Measurements from ENCODE around the gene HSF4. TPM values are rescaled to one million over a fixed set of nuclear protein-coding genes. Genes with fewer than 3 reads are reported as not detected.

Gene HSF4
- total RNA-seq, 1 donor from 2014 or later, result 64.9 TPM

DNA sequence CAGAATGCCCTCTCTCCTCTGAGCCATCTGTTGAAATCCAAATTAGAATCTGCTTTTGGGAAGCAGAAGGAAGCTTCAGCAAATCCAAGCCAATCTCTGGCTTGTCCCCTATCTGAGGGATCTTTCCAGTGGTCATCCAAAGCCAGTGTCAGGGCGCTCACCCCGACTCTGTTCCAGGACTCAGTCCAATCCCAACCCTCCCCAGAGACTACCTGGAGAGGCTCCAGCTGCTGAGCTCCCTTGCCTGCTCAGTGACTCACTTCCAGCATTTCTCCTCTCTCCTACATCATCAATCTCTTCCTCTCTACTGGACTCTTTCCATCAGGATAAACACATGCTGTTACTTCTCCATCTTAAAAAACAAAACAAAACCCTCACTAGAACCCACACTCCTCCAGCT lies 16.8 kb downstream of the HSF4 start:
- H3K9me3 ChIP-seq, result no peaks in the 10 kb centered on the region
- H3K27me3 ChIP-seq, result no peaks in the 10 kb centered on the region
- H3K27ac ChIP-seq, result peak overlapping the region; percentile 22 to 27
- H3K4me3 ChIP-seq, result no peak overlapping the region
- intact Hi-C loops (cut with DNase I), result no loop called here
- no peaks in the 10 kb centered on the region for H3K36me3 ChIP-seq
- DNase-seq (ENCODE audit: low spot score in 2 of 2), result no peak
- TF ChIP-seq, protein P1, sequence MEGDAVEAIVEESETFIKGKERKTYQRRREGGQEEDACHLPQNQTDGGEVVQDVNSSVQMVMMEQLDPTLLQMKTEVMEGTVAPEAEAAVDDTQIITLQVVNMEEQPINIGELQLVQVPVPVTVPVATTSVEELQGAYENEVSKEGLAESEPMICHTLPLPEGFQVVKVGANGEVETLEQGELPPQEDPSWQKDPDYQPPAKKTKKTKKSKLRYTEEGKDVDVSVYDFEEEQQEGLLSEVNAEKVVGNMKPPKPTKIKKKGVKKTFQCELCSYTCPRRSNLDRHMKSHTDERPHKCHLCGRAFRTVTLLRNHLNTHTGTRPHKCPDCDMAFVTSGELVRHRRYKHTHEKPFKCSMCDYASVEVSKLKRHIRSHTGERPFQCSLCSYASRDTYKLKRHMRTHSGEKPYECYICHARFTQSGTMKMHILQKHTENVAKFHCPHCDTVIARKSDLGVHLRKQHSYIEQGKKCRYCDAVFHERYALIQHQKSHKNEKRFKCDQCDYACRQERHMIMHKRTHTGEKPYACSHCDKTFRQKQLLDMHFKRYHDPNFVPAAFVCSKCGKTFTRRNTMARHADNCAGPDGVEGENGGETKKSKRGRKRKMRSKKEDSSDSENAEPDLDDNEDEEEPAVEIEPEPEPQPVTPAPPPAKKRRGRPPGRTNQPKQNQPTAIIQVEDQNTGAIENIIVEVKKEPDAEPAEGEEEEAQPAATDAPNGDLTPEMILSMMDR (IDR thresholded peaks at IDR 0.05), result no peak
- peaks cover 21 to 33% of the 10 kb centered on the region in 2 donors for H3K4me1 ChIP-seq

DNA sequence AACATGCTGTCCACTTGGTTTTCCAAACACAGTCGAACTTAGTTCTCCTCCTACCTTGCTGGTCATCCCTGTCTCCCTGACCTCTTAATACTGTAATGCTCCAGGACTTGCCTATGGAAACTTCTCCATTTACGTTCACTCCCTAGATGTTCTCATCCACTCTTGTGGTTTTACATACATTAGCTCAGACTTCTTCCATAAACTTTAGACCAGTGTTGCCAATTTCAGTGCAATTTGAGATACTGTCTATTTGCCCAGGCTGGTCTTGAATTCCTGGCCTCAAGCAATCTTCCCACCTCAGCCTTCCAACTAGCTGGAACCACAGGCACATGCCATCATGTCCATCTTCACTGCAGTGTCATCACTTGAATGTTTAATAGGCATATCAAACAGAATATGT lies 17.7 kb downstream of the HSF4 start:
- no peak for DNase-seq (ENCODE audit: low spot score in 2 of 2)
- Histone ChIP-seq H3K9me3 (no peaks in the 10 kb centered on the region), H3K36me3 (no peaks in the 10 kb centered on the region), H3K27ac (no peak overlapping the region), H3K4me3 (no peak overlapping the region), H3K27me3 (no peaks in the 10 kb centered on the region), H3K4me1 (peaks cover 21 to 33% of the 10 kb centered on the region in 2 donors)
- intact Hi-C loops (cut with DNase I), result no loop called here
- TF ChIP-seq, protein P1 (IDR thresholded peaks at IDR 0.05), result no peak

DNA sequence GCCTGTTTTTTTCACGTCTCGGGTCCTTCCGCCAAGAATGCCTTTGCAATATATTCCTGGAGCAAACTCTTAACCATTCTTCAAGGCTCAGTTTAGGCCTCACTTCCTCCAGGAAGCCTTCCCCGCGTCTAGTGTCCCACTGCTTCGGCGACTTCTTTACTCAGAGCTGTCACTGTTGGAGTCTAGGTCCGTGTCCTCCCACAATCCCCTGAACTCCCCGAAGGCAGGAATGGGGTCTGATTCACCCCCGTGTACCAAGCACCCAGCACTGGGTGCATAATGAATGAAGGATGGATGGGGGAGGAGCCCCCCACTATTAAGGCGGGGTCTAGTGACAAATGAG lies 18.7 kb downstream of the HSF4 start:
- intact Hi-C loops (cut with DNase I), result loop anchor here (1.0 kb wide), 1 partner anchor 9 kb away; no protein-coding TSS in a partner anchor
- Histone ChIP-seq H3K9me3 (no peaks in the 10 kb centered on the region), H3K4me3 (peak overlapping the region; percentile 74 to 76), H3K4me1 (peaks cover 15 to 26% of the 10 kb centered on the region in 2 donors), H3K27me3 (no peaks in the 10 kb centered on the region), H3K27ac (peak overlapping the region; percentile 92 to 96), H3K36me3 (no peaks in the 10 kb centered on the region)
- DNase-seq (ENCODE audit: low spot score in 2 of 2), result no peak
- TF ChIP-seq, protein P1 (IDR thresholded peaks at IDR 0.05), result no peak

DNA sequence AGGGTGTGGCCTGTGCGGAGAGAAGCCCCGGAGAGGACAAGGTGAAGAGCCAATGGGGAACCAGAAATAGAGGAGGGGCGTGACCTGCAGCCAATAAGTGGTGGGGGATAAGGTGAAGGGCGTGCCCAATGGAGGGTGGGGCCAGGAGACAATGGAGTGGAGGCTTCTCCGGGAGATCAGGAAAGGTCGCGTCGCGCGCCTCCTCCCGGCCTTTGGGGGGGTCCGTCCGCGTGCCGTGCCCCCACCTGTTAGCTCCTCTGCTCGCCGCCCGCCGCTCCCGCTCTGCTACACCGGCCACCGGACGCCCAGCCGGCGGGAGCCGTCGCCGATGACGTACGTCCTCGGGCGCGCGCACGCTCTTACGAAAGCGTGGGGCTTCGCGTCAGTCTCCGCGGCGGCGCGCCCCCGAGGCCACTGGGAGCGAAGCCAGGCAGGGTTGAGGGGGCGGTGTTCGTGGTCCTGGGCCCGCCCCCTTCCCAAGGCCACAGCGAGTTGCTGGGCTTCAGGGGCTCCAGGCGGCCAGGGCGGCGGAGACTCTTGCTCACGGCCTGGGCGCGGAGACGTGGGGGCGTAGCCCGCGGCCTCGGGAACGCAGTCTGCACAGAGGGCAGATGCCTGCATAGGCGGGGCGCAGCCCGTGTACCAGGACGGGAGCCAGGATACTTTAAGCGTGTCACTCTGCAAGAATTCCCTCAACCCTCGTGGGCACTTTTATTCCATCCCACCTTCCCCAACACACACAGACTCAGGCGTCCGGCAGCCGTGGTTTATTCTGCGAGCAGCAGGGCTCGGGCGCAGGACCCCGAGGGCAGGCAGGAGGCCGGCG lies 19.3 kb downstream of the HSF4 start, which contains the start of gene MATCAP1:
TSS of gene MATCAP1 (minus strand) at position 337 of the 826 bp plus-strand sequence. CDS start 3,353 bp downstream, outside the sequence.
- H3K27me3 ChIP-seq, result no peaks in the 10 kb centered on the region
- peak within 1 kb of the TSS; percentile 92 to 96 for H3K27ac ChIP-seq
- peak within 1 kb of the TSS; percentile 74 to 76 for H3K4me3 ChIP-seq
- intact Hi-C loops (cut with DNase I), result loop anchor here (1.0 to 2.0 kb wide), 3 partner anchors 10 to 229 kb away; no protein-coding TSS in a partner anchor
- peaks cover 15 to 21% of the 10 kb centered on the region in 2 donors for H3K4me1 ChIP-seq
- no peaks in the 10 kb centered on the region for H3K36me3 ChIP-seq
- H3K9me3 ChIP-seq, result no peaks in the 10 kb centered on the region
- peak; percentile 90 to 98 for DNase-seq (ENCODE audit: low spot score in 2 of 2)
- TF ChIP-seq, protein P1 (IDR thresholded peaks at IDR 0.05), result no peak

DNA sequence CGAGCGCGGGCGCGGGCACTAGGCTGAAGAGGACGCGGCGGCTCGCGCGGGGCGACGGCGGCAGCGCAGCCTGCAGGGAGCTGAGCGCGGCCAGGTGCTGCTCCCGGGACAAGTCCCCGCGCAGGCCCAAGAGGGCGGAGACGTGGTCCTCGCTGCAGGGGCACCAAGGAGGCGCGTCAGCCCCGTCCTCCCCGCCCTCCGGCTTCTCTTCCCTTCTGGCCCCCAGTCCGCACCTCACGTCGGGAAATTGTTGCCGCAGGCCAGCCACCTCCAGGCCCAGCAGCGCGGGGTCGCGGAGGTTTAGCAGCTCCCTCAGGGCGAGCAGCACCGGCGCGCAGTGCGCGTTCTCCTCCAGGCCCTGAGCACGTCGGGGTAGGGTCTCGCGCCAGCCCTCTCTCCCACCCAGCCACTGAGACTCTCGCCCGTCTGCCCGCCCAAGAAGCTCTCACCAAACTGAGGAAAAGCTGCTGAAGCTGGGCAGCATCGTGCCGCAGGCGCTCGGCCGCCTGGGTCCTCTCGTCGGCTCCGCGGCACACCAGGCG lies 20.0 kb downstream of the HSF4 start:
- Histone ChIP-seq H3K36me3 (no peaks in the 10 kb centered on the region), H3K4me3 (peak overlapping the region; percentile 74 to 76), H3K4me1 (peaks cover 15 to 20% of the 10 kb centered on the region in 2 donors), H3K9me3 (no peaks in the 10 kb centered on the region), H3K27ac (peak overlapping the region; percentile 92 to 96), H3K27me3 (no peaks in the 10 kb centered on the region)
- DNase-seq (ENCODE audit: low spot score in 2 of 2), result no peak
- TF ChIP-seq, protein P1 (IDR thresholded peaks at IDR 0.05), result no peak
- intact Hi-C loops (cut with DNase I), result loop anchor here (1.0 to 2.0 kb wide), 2 partner anchors 21 to 230 kb away; no protein-coding TSS in a partner anchor

Data from ascending aorta (tissue), 2 donors.